AG08395 (cell line): ENCODE measurements around the gene AKT1.
"Not testable (repeated sequence)": the region's sequence is repeated elsewhere in the genome, so short reads cannot be mapped to it uniquely, and the experiment has no call there.

Experiments used
- DNase-seq: peaks from one replicate; pipeline ENCODE4 v3.0.0; 2012; ENCODE audit warnings: mixed read lengths, low spot score

The AKT1 gene

GRCh38 chr14:104794993-104795780 lies at the start of gene AKT1:
AKT1 (minus strand) TSS chr14:104795748; CDS start chr14:104792643, 3,105 bp downstream.
- DNase-seq = peak; percentile 45

- DNase-seq = no peak
These were observed 49.6 kb upstream of the AKT1 start for GRCh38 chr14:104845033-104845666.

- DNase-seq = no peak
These were observed 48.9 kb upstream of the AKT1 start for GRCh38 chr14:104844306-104845032.

GRCh38 chr14:104843442-104844305 lies 48.1 kb upstream of the AKT1 start:
- DNase-seq = no peak

- no peak for DNase-seq
These were observed 47.5 kb upstream of the AKT1 start for GRCh38 chr14:104843006-104843405.

GRCh38 chr14:104841730-104842129 lies 46.2 kb upstream of the AKT1 start:
- DNase-seq = no peak

GRCh38 chr14:104836171-104836935 lies 40.8 kb upstream of the AKT1 start:
- not testable (repeated sequence) for DNase-seq

- no peak for DNase-seq
These were observed 35.2 kb upstream of the AKT1 start for GRCh38 chr14:104830781-104831180.

GRCh38 chr14:104827177-104828055 lies 31.9 kb upstream of the AKT1 start:
- DNase-seq = peak; percentile 56

GRCh38 chr14:104826861-104827176 lies 31.3 kb upstream of the AKT1 start:
- no peak for DNase-seq

- peak; percentile 93 for DNase-seq
These were observed 30.8 kb upstream of the AKT1 start for GRCh38 chr14:104826189-104826860.

GRCh38 chr14:104824353-104824997 lies 28.9 kb upstream of the AKT1 start:
- DNase-seq = no peak

GRCh38 chr14:104822821-104823615 lies 27.5 kb upstream of the AKT1 start:
- DNase-seq = no peak

GRCh38 chr14:104821971-104822608 lies 26.5 kb upstream of the AKT1 start:
- no peak for DNase-seq

- no peak for DNase-seq
These were observed 25.8 kb upstream of the AKT1 start for GRCh38 chr14:104821229-104821945.

- peak; percentile 76 for DNase-seq
These were observed 25.2 kb upstream of the AKT1 start for GRCh38 chr14:104820669-104821228.

GRCh38 chr14:104819361-104819781 lies 23.8 kb upstream of the AKT1 start:
- no peak for DNase-seq
